Endothelial cell of umbilical vein (primary cell): ENCODE measurements around the gene INPP5A. TPM values are rescaled to one million over a fixed set of nuclear protein-coding genes. Genes with fewer than 3 reads are reported as not detected.

Experiments
- BruUV-seq: library from RNA; stranded (reverse); fragments of 400-500 nt; replicated peaks from 2 replicates; lab custom pipeline; 2021; lab: Mats Ljungman, UMichigan
- CTCF ChIA-PET: fragments of 300-600, 350-600 bp; sonication (Branson Sonifier 250); formaldehyde crosslinking; loops from one replicate; lab custom pipeline; 2021; ENCODE audit warnings: antibody characterized with exemption, inconsistent platforms; lab: Charles Lee
- POLR2A ChIA-PET: fragments of 300-600, 350-600 bp; sonication (Branson Sonifier 250); formaldehyde crosslinking; loops from one replicate; lab custom pipeline; 2021; ENCODE audit warnings: antibody characterized with exemption, inconsistent platforms; lab: Charles Lee
- DNase-seq: peaks from one replicate; pipeline ENCODE4 v3.0.0-alpha.2; 2011; ENCODE audit warnings: low read depth, low spot score
- FAIRE-seq: peaks from 2 replicates; lab custom pipeline; 2011; peaks lifted over from hg19 to GRCh38; lab: Jason Lieb, UNC
- H2AFZ ChIP-seq: 2 replicates; pipeline ENCODE4 v1.6.0; 2012; ENCODE audit warnings: low read depth, low read length, control low read depth, inconsistent platforms
- H3K27ac ChIP-seq: 2 replicates; pipeline ENCODE4 v1.5.1; 2011; ENCODE audit warnings: low read depth, mild to moderate bottlenecking, control low read depth, low read length, moderate library complexity; ENCODE audit not compliant: insufficient read depth
- H3K27me3 ChIP-seq, 2 experiments: 2 replicates each; pipeline versions ENCODE4 v1.6.0 to v1.6.1; 2011; ENCODE audit warnings: low read length in 2 of 2, mixed read lengths in 1 of 2; ENCODE audit not compliant: control insufficient read depth in 2 of 2, insufficient read depth in 2 of 2
- H3K36me3 ChIP-seq, 2 experiments: 2 replicates in 1 of 2; 3 replicates in 1 of 2; pipeline ENCODE4 v1.5.1; 2011; ENCODE audit warnings: low read length in 2 of 2, mild to moderate bottlenecking in 1 of 2, moderate library complexity in 1 of 2; ENCODE audit not compliant: control insufficient read depth in 2 of 2, insufficient read depth in 2 of 2; ENCODE audit errors: extremely low read depth in 1 of 2
- H3K4me1 ChIP-seq: 3 replicates; pipeline ENCODE4 v1.5.1; 2011; ENCODE audit warnings: mild to moderate bottlenecking, low read length; ENCODE audit not compliant: control insufficient read depth, insufficient read depth; ENCODE audit errors: extremely low read depth
- H3K4me2 ChIP-seq: 2 replicates; pipeline ENCODE4 v1.6.1; 2011; ENCODE audit warnings: low read length, control low read depth, mixed read lengths; ENCODE audit not compliant: insufficient read depth
- H3K4me3 ChIP-seq, 3 experiments: fragments of 200-600 bp in 1 of 3; sonication (generic), shearing (Covaris generic) in 1 of 3; replicated peaks in 1 of 3; 2 replicates each; pipeline ENCODE4 v1.5.1; 2011 to 2016; ENCODE audit warnings: control low read depth in 3 of 3, low read length in 3 of 3, mild to moderate bottlenecking in 2 of 3, inconsistent platforms in 1 of 3, low read depth in 1 of 3, moderate library complexity in 1 of 3; ENCODE audit not compliant: insufficient read depth in 1 of 3
- H3K79me2 ChIP-seq: 2 replicates; pipeline ENCODE4 v1.6.0; 2012; ENCODE audit warnings: low read length, inconsistent platforms; ENCODE audit not compliant: control insufficient read depth, insufficient read depth
- H3K9ac ChIP-seq: replicated peaks from 2 replicates; pipeline ENCODE3; 2011; ENCODE audit warnings: low read length, control low read depth; ENCODE audit not compliant: insufficient read depth; ENCODE audit errors: extremely low read depth
- H3K9me1 ChIP-seq: replicated peaks from 3 replicates; pipeline ENCODE4 v1.6.0; 2011; ENCODE audit warnings: mild to moderate bottlenecking, low read length; ENCODE audit not compliant: control insufficient read depth, insufficient read depth; ENCODE audit errors: extremely low read depth
- H3K9me3 ChIP-seq: replicated peaks from 2 replicates; pipeline ENCODE4 v1.5.1; 2012; ENCODE audit warnings: low read length, inconsistent platforms; ENCODE audit not compliant: control insufficient read depth, insufficient read depth
- H4K20me1 ChIP-seq: replicated peaks from 2 replicates; pipeline ENCODE3; 2011; ENCODE audit warnings: mild to moderate bottlenecking, low read length; ENCODE audit not compliant: control insufficient read depth, insufficient read depth; ENCODE audit errors: extremely low read depth
- CTCF ChIP-seq, 2 donors: IDR thresholded peaks; 1 replicate in 1 of 2; 2 replicates in 1 of 2; pipeline ENCODE4 v1.5.1; 2011; ENCODE audit warnings: low read length in 2 of 2, mild to moderate bottlenecking in 2 of 2, moderate library complexity in 2 of 2, control low read depth in 1 of 2, inconsistent platforms in 1 of 2, low read depth in 1 of 2; ENCODE audit not compliant: insufficient read depth in 1 of 2; ENCODE audit errors: extremely low read depth in 1 of 2
- EZH2 ChIP-seq: IDR thresholded peaks from 2 replicates; pipeline ENCODE4 v1.6.1; 2012; ENCODE audit warnings: borderline replicate concordance, low read depth, mild to moderate bottlenecking, moderate library complexity, low read length, inconsistent platforms; ENCODE audit not compliant: severe bottlenecking
- FOS ChIP-seq: IDR thresholded peaks from 2 replicates; pipeline ENCODE4 v1.6.1; 2011; ENCODE audit warnings: mild to moderate bottlenecking, low read length, moderate library complexity, borderline replicate concordance; ENCODE audit not compliant: insufficient read depth
- GATA2 ChIP-seq: IDR thresholded peaks from 2 replicates; pipeline ENCODE4 v1.7.0; 2011; ENCODE audit warnings: low read depth, mild to moderate bottlenecking, moderate library complexity, mixed read lengths, low read length; ENCODE audit not compliant: insufficient read length, insufficient read depth
- JUN ChIP-seq: IDR thresholded peaks from 2 replicates; pipeline ENCODE4 v1.6.1; 2011; ENCODE audit warnings: borderline replicate concordance, low read depth; ENCODE audit not compliant: insufficient read length, insufficient read depth
- MAX ChIP-seq: IDR thresholded peaks from 2 replicates; pipeline ENCODE4 v1.6.1; 2011; ENCODE audit not compliant: insufficient read depth, insufficient read length
- MYC ChIP-seq: IDR thresholded peaks from one replicate; pipeline ENCODE4 v1.6.1; 2011; ENCODE audit warnings: mild to moderate bottlenecking, low read depth, low read length
- POLR2A ChIP-seq: IDR thresholded peaks from 2 replicates; pipeline ENCODE4 v1.6.1; 2012; ENCODE audit warnings: low read depth, mild to moderate bottlenecking, control low read depth, low read length
- POLR2AphosphoS5 ChIP-seq: IDR thresholded peaks from 2 replicates; pipeline ENCODE4 v1.6.1; 2012; ENCODE audit warnings: low read depth, mild to moderate bottlenecking, control low read depth, low read length, moderate library complexity; ENCODE audit not compliant: insufficient read depth
- dilution Hi-C: fragments of 300-500 bp; cut with MboI; formaldehyde crosslinking; loops from one replicate; pipeline ENCODE4 v1.15.0; 2019; ENCODE audit warnings: low sequenced_read_pairs; ENCODE audit not compliant: extremely low pct_ligation_motif_present
- intact Hi-C: fragments of 100-400 bp; cut with micrococcal nuclease; formaldehyde crosslinking; loops from one replicate; pipeline ENCODE4 v1.10.0; 2022
- polyA plus RNA-seq, 4 experiments: library from polyadenylated mRNA; depleted of rRNA in 3 of 4; stranded (reverse) in 3 of 4; unstranded in 1 of 4; fragments of >200 nt; gene quantifications; 2 replicates each; pipeline versions ENCODE4 v1.2.1 to v1.2.3, GENCODE V29; 2011 to 2012; ENCODE audit warnings: missing spikeins in 1 of 4
- total RNA-seq: library from RNA; stranded (reverse); gene quantifications from 2 replicates; pipeline ENCODE4 v1.2.3, GENCODE V29; 2021

The INPP5A gene
- total and polyA plus RNA-seq, 2 donors (not counting 3 experiments of a cell fraction or from before 2014, with no cell fraction given) = 22.9 to 33.2 TPM

GRCh38 chr10:132580617-132581016 lies 43.0 kb downstream of the INPP5A start:
- FAIRE-seq = no peak
- Histone ChIP-seq H3K27ac (no peak overlapping the region), H3K9me3 (no peaks in the 10 kb centered on the region), H3K36me3 (no peaks in the 10 kb centered on the region), H3K9ac (no peak overlapping the region), H3K4me3 (no peak overlapping the region), H3K4me2 (no peak overlapping the region), H3K27me3 (no peaks in the 10 kb centered on the region), H4K20me1 (no peaks in the 10 kb centered on the region), H3K4me1 (peaks cover 5% of the 10 kb centered on the region), H3K9me1 (no peaks in the 10 kb centered on the region), H3K79me2 (peaks cover 2% of the 10 kb centered on the region), H2AFZ (no peak overlapping the region)
- no peak for TF ChIP-seq MYC
- no peak for TF ChIP-seq POLR2A
- no peak for TF ChIP-seq MAX
- no peak for TF ChIP-seq GATA2
- no peak for TF ChIP-seq POLR2AphosphoS5
- ChIA-PET CTCF (no interaction called here), POLR2A (no interaction called here)
- no TSS peak for BruUV-seq
- dilution Hi-C loops = no loop called here
- no peak for DNase-seq
- intact Hi-C loops = no loop called here

- Histone ChIP-seq H3K9ac (no peak overlapping the region), H3K4me2 (no peak overlapping the region), H3K4me3 (no peak overlapping the region), H2AFZ (no peak overlapping the region), H3K79me2 (peaks cover 2% of the 10 kb centered on the region), H3K36me3 (no peaks in the 10 kb centered on the region), H3K9me3 (no peaks in the 10 kb centered on the region), H3K27ac (no peak overlapping the region), H3K27me3 (no peaks in the 10 kb centered on the region), H3K4me1 (peaks cover 2% of the 10 kb centered on the region), H3K9me1 (no peaks in the 10 kb centered on the region), H4K20me1 (no peaks in the 10 kb centered on the region)
- ChIA-PET CTCF (no interaction called here), POLR2A (interaction anchor here (0.6 to 0.7 kb wide), 2 partner anchors 53 to 365 kb away, joined by 5 read pairs; no protein-coding TSS in a partner anchor)
- dilution Hi-C loops = no loop called here
- no TSS peak for BruUV-seq
- no peak for FAIRE-seq
- TF ChIP-seq POLR2A (no peak), EZH2 (no peak), CTCF (IDR thresholded peaks at IDR 0.05; ENCODE audit: extremely low read depth in 1 of 2, insufficient read depth in 1 of 2, low read depth in 1 of 2, low read length in 2 of 2) (no peak), GATA2 (no peak), MYC (no peak), FOS (no peak), MAX (no peak), JUN (no peak), POLR2AphosphoS5 (no peak)
- DNase-seq = no peak
- intact Hi-C loops = no loop called here
Measured at GRCh38 chr10:132582137-132582536, 44.5 kb downstream of the INPP5A start.
